CD14-positive monocyte (primary cell): ENCODE data around the gene VMAC. TPM values are rescaled to one million over a fixed set of nuclear protein-coding genes. Genes with fewer than 3 reads are reported as not detected.

ENCODE experiments used
- DNase-seq, 3 donors: peaks; one replicate each; pipeline ENCODE4 v3.0.0-alpha.2; 2011 to 2022
- H2AFZ ChIP-seq: 2 replicates; pipeline ENCODE4 v1.6.0; 2012; ENCODE audit warnings: mild to moderate bottlenecking, low read depth, low read length, inconsistent platforms; ENCODE audit not compliant: insufficient read depth, poor library complexity, severe bottlenecking
- H3K27ac ChIP-seq, 2 donors: 1 replicate in 1 of 2; 2 replicates in 1 of 2; pipeline ENCODE4 v1.5.1; 2012 to 2013; ENCODE audit warnings: low read length in 2 of 2, control low read depth in 1 of 2, inconsistent platforms in 1 of 2, low read depth in 1 of 2, mild to moderate bottlenecking in 1 of 2
- H3K27me3 ChIP-seq, 2 donors: one replicate each; pipeline versions ENCODE4 v1.6.0 to v1.6.1; 2011 to 2013; ENCODE audit warnings: low read length in 2 of 2; ENCODE audit not compliant: control insufficient read depth in 2 of 2, insufficient read depth in 2 of 2
- H3K36me3 ChIP-seq, 2 donors: replicated peaks in 1 of 2; 1 replicate in 1 of 2; 2 replicates in 1 of 2; pipeline versions ENCODE4 v1.5.1 to v1.6.1; 2012 to 2013; ENCODE audit warnings: low read length in 2 of 2, control low read depth in 1 of 2, inconsistent platforms in 1 of 2, mild to moderate bottlenecking in 1 of 2; ENCODE audit not compliant: insufficient read depth in 2 of 2, control insufficient read depth in 1 of 2
- H3K4me1 ChIP-seq, 2 donors: 1 replicate in 1 of 2; 2 replicates in 1 of 2; pipeline versions ENCODE4 v1.5.1 to v1.6.1; 2012 to 2013; ENCODE audit warnings: low read length in 2 of 2, control low read depth in 1 of 2, inconsistent platforms in 1 of 2, mild to moderate bottlenecking in 1 of 2, moderate library complexity in 1 of 2; ENCODE audit not compliant: insufficient read depth in 2 of 2, control insufficient read depth in 1 of 2
- H3K4me2 ChIP-seq: replicated peaks from 2 replicates; pipeline ENCODE3; 2012; ENCODE audit warnings: low read length, moderate library complexity, mild to moderate bottlenecking; ENCODE audit not compliant: poor library complexity, severe bottlenecking; ENCODE audit errors: extremely low read depth
- H3K4me3 ChIP-seq, 3 experiments: fragments of 200-600 bp in 1 of 3; sonication (generic) in 1 of 3; replicated peaks in 1 of 3; 1 replicate in 2 of 3; 2 replicates in 1 of 3; pipeline ENCODE4 v1.5.1; 2011 to 2013; ENCODE audit warnings: low read length in 3 of 3, mild to moderate bottlenecking in 3 of 3, control low read depth in 2 of 3, low read depth in 2 of 3, inconsistent platforms in 1 of 3, moderate library complexity in 1 of 3
- H3K79me2 ChIP-seq: 2 replicates; pipeline ENCODE4 v1.6.0; 2012; ENCODE audit warnings: mild to moderate bottlenecking, control low read depth, inconsistent platforms, low read length, moderate library complexity; ENCODE audit not compliant: insufficient read depth
- H3K9ac ChIP-seq: 2 replicates; pipeline ENCODE4 v1.6.0; 2017; ENCODE audit warnings: low read length, mild to moderate bottlenecking; ENCODE audit not compliant: insufficient read depth, poor library complexity, severe bottlenecking
- H3K9me3 ChIP-seq, 2 donors: replicated peaks in 1 of 2; 1 replicate in 1 of 2; 2 replicates in 1 of 2; pipeline versions ENCODE4 v1.5.1 to v1.6.1; 2012 to 2013; ENCODE audit warnings: low read length in 2 of 2, control low read depth in 1 of 2; ENCODE audit not compliant: control insufficient read depth in 1 of 2, insufficient read depth in 1 of 2
- H4K20me1 ChIP-seq: 2 replicates; pipeline ENCODE4 v1.6.0; 2012; ENCODE audit warnings: mild to moderate bottlenecking, low read length, control low read depth, moderate library complexity; ENCODE audit not compliant: insufficient read depth
- H3K27ac Mint-ChIP-seq, 7 donors: one replicate each; pipeline ENCODE4 v1.8.0; 2020; ENCODE audit warnings: mild to moderate bottlenecking in 7 of 7, mixed read lengths in 7 of 7, moderate library complexity in 6 of 7, inconsistent platforms in 2 of 7
- H3K27me3 Mint-ChIP-seq, 3 donors: one replicate each; pipeline ENCODE4 v1.8.0; 2021 to 2022; ENCODE audit warnings: low read depth in 3 of 3, mild to moderate bottlenecking in 3 of 3, mixed read lengths in 3 of 3, moderate library complexity in 3 of 3, inconsistent platforms in 1 of 3
- H3K36me3 Mint-ChIP-seq, 2 donors: one replicate each; pipeline ENCODE4 v1.8.0; 2020; ENCODE audit warnings: mixed read lengths in 2 of 2, inconsistent platforms in 1 of 2, mild to moderate bottlenecking in 1 of 2
- H3K4me1 Mint-ChIP-seq: one replicate; pipeline ENCODE4 v1.8.0; 2020; ENCODE audit warnings: mild to moderate bottlenecking, mixed read lengths
- H3K4me3 Mint-ChIP-seq, 2 donors: one replicate each; pipeline ENCODE4 v1.8.0; 2020; ENCODE audit warnings: mild to moderate bottlenecking in 2 of 2, mixed read lengths in 2 of 2, moderate library complexity in 1 of 2
- H3K9me3 Mint-ChIP-seq, 7 donors: one replicate each; pipeline ENCODE4 v1.8.0; 2020 to 2022; ENCODE audit warnings: mixed read lengths in 7 of 7, mild to moderate bottlenecking in 6 of 7, moderate library complexity in 6 of 7, inconsistent platforms in 2 of 7
- WGBS: methylation state at CpG from one replicate; pipeline ENCODE4 v1.1.5; 2013; ENCODE audit warnings: missing lambda C conversion rate; ENCODE audit not compliant: insufficient coverage; 5-methylcytosine and 5-hydroxymethylcytosine counted together
- intact Hi-C, 2 donors: fragments of 100-400 bp; cut with micrococcal nuclease; formaldehyde crosslinking; loops; one replicate each; pipeline versions ENCODE4 v1.15.0 to v1.15.1; 2023
- polyA plus RNA-seq, 3 donors: library from polyadenylated mRNA; depleted of rRNA in 1 of 3; unstranded in 2 of 3; stranded (reverse) in 1 of 3; fragments of 300-500 nt in 2 of 3; fragments of >200 nt in 1 of 3; fragmentation: Illumina TruSeq in 2 of 3; gene quantifications; 1 replicate in 2 of 3; 2 replicates in 1 of 3; pipeline ENCODE4 v1.2.3, GENCODE V29; 2012 to 2021
- TF ChIP-seq, protein P1 (sequence below): fragments of 200-600 bp; IDR thresholded peaks from one replicate; pipeline ENCODE4 v1.8.0; 2022; ENCODE audit warnings: antibody characterized with exemption, mild to moderate bottlenecking

VMAC gene
- polyA plus RNA-seq, 3 donors: 3.1 to 13.0 (median 4.3) TPM

DNA sequence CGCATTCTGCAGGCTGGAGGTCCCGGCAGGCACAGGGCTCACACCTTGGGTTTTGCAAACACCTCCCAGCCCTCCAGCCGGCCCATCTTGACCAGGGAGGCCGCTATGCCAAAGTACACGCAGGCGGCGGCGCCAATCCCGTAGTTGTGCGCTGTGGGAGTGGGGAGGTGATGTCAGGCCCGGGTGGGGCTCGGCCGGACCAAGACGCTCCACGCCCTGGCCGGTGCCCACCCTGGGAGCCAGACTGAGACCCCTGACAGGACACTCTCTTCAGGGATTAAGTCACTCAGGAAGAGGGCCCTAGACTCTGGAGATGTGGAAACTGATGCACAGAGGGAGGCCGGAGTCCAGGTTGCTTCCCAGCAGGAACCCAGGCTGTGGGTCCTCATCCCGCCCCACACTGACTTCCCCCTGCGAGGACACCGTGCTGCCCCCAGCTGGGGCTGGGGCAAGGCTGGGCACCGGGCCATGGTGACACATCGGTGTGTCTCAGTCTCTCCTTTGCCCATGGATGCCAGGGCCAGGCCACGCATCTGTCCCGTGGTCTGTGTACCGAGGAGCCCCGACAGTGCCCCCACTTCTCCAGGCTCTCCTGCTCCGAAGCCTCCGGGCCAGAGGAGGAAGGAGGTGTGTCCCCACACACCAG, 9.8 kb upstream of the VMAC start:
- TF ChIP-seq, protein P1, sequence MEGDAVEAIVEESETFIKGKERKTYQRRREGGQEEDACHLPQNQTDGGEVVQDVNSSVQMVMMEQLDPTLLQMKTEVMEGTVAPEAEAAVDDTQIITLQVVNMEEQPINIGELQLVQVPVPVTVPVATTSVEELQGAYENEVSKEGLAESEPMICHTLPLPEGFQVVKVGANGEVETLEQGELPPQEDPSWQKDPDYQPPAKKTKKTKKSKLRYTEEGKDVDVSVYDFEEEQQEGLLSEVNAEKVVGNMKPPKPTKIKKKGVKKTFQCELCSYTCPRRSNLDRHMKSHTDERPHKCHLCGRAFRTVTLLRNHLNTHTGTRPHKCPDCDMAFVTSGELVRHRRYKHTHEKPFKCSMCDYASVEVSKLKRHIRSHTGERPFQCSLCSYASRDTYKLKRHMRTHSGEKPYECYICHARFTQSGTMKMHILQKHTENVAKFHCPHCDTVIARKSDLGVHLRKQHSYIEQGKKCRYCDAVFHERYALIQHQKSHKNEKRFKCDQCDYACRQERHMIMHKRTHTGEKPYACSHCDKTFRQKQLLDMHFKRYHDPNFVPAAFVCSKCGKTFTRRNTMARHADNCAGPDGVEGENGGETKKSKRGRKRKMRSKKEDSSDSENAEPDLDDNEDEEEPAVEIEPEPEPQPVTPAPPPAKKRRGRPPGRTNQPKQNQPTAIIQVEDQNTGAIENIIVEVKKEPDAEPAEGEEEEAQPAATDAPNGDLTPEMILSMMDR: no peak
- Histone ChIP-seq H3K27ac (no peak overlapping the region), H3K4me1 (no peaks in the 10 kb centered on the region), H3K4me3 (no peak overlapping the region), H3K9ac (no peak overlapping the region), H2AFZ (no peak overlapping the region), H3K27me3 (peaks cover 0 to 14% of the 10 kb centered on the region in 2 donors), H3K79me2 (peaks cover 17% of the 10 kb centered on the region), H3K4me2 (no peak overlapping the region), H4K20me1 (peaks cover 30% of the 10 kb centered on the region), H3K36me3 (peaks cover 31 to 32% of the 10 kb centered on the region in 2 donors), H3K9me3 (no peaks in the 10 kb centered on the region)
- no peak for DNase-seq
- Mint-ChIP-seq H3K9me3 (peaks cover 0 to 2% (median 0%) of the 10 kb centered on the region in 7 donors), H3K4me3 (no peak overlapping the region), H3K36me3 (peaks cover 19 to 37% of the 10 kb centered on the region in 2 donors), H3K4me1 (no peaks in the 10 kb centered on the region), H3K27me3 (peaks cover 15 to 31% (median 20%) of the 10 kb centered on the region in 3 donors), H3K27ac (no peak overlapping the region)
- WGBS: 86% methylated on average over 16 of the region's 28 CpGs
- intact Hi-C loops: loop anchor here in 1 of 2 donors (5.0 kb wide), 1 partner anchor 88 kb away; the partner anchor contains the start of gene NRTN

DNA sequence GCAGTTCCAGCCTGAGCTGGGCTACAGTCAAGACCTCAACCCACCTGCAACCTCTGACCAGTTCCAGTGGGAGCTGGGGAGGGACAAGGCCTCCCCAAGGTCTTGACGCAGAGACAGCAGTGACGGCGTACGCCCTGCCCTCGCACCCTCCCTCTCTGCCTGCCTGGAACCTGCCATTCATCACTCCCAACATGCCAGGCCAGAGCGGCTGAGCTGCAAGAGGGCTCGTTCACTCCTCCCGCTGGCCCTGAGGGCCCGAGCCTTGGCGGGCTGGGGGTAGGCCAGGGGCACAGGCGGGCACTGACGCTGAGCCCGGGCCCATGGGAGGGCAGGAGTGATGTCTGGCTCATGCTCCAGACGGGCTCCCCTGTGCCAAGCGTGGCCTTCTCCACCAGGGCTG, 9.3 kb upstream of the VMAC start:
- Mint-ChIP-seq H3K4me3 (no peak overlapping the region), H3K27me3 (peaks cover 11 to 27% (median 18%) of the 10 kb centered on the region in 3 donors), H3K9me3 (peaks cover 0 to 2% (median 0%) of the 10 kb centered on the region in 7 donors), H3K36me3 (peaks cover 25 to 43% of the 10 kb centered on the region in 2 donors), H3K4me1 (no peaks in the 10 kb centered on the region), H3K27ac (no peak overlapping the region)
- Histone ChIP-seq H3K4me2 (no peak overlapping the region), H3K36me3 (peaks cover 34 to 38% of the 10 kb centered on the region in 2 donors), H3K27me3 (peaks cover 0 to 14% of the 10 kb centered on the region in 2 donors), H3K27ac (no peak overlapping the region), H3K79me2 (peaks cover 23% of the 10 kb centered on the region), H3K9ac (no peak overlapping the region), H2AFZ (no peak overlapping the region), H3K4me3 (no peak overlapping the region), H3K4me1 (no peaks in the 10 kb centered on the region), H3K9me3 (no peaks in the 10 kb centered on the region), H4K20me1 (peaks cover 36% of the 10 kb centered on the region)
- WGBS: 89% methylated on average over 14 of the region's 15 CpGs
- TF ChIP-seq, protein P1: no peak
- no peak for DNase-seq
- intact Hi-C loops: no loop called here
